H1 (cell line): ENCODE results near the gene ACAT2. TPM values are rescaled to one million over a fixed set of nuclear protein-coding genes. Genes with fewer than 3 reads are reported as not detected.

Experiments used
- CTCF ChIA-PET: fragments of 300-600 bp; sonication (Branson Sonifier 250); formaldehyde crosslinking; loops from one replicate; lab custom pipeline; 2021; ENCODE audit not compliant: partially characterized antibody; lab: Charles Lee
- POLR2A ChIA-PET: fragments of 300-600 bp; sonication (Branson Sonifier 250); formaldehyde crosslinking; loops from one replicate; lab custom pipeline; 2021; ENCODE audit warnings: inconsistent platforms; ENCODE audit not compliant: partially characterized antibody; lab: Charles Lee
- DNase-seq, 2 experiments: peaks; one replicate each; pipeline versions ENCODE4 v3.0.0 to v3.0.0-alpha.2; 2010 to 2022; ENCODE audit warnings: low spot score in 2 of 2, low read depth in 1 of 2, mixed read lengths in 1 of 2
- FAIRE-seq: peaks from 2 replicates; lab custom pipeline; 2011; peaks lifted over from hg19 to GRCh38; lab: Jason Lieb, UNC
- H2AFZ ChIP-seq: 2 replicates; pipeline ENCODE4 v1.8.1; 2012; ENCODE audit warnings: low read length, inconsistent platforms
- H2AK5ac ChIP-seq: 2 replicates; pipeline ENCODE4 v1.6.1; 2013; ENCODE audit warnings: low read depth, low read length
- H2BK120ac ChIP-seq: replicated peaks from 2 replicates; pipeline ENCODE3; 2013; ENCODE audit warnings: low read depth, low read length, inconsistent platforms
- H2BK12ac ChIP-seq: 2 replicates; pipeline ENCODE4 v1.6.1; 2013; ENCODE audit warnings: low read depth, low read length
- H2BK15ac ChIP-seq: 2 replicates; pipeline ENCODE4 v1.6.1; 2013; ENCODE audit warnings: low read length
- H2BK20ac ChIP-seq: 2 replicates; pipeline ENCODE4 v1.6.1; 2013; ENCODE audit warnings: low read length
- H2BK5ac ChIP-seq: 2 replicates; pipeline ENCODE4 v1.6.1; 2013; ENCODE audit warnings: low read depth, low read length
- H3K14ac ChIP-seq: 2 replicates; pipeline ENCODE4 v1.6.1; 2013; ENCODE audit warnings: inconsistent platforms; ENCODE audit not compliant: insufficient read length
- H3K18ac ChIP-seq: 2 replicates; pipeline ENCODE4 v1.6.1; 2013; ENCODE audit warnings: low read length; ENCODE audit errors: extremely low read depth
- H3K23ac ChIP-seq: 2 replicates; pipeline ENCODE4 v1.6.1; 2013; ENCODE audit warnings: inconsistent platforms; ENCODE audit not compliant: insufficient read length
- H3K23me2 ChIP-seq: 2 replicates; pipeline ENCODE4 v1.6.1; 2013; ENCODE audit warnings: low read depth, low read length
- H3K27ac ChIP-seq: 2 replicates; pipeline ENCODE4 v1.6.1; 2011; ENCODE audit warnings: low read depth, low read length, inconsistent platforms
- H3K27me3 ChIP-seq, 4 experiments: replicated peaks in 1 of 4; 1 replicate in 1 of 4; 2 replicates in 3 of 4; pipeline versions ENCODE4 v1.6.1 to v1.8.1; 2011 to 2013; ENCODE audit warnings: low read length in 3 of 4, mild to moderate bottlenecking in 3 of 4, inconsistent platforms in 2 of 4, mixed read lengths in 2 of 4, moderate library complexity in 1 of 4; ENCODE audit not compliant: control insufficient read depth in 3 of 4, insufficient read depth in 3 of 4; ENCODE audit errors: extremely low read depth in 1 of 4
- H3K36me3 ChIP-seq, 4 experiments: 2 replicates each; pipeline versions ENCODE4 v1.6.1 to v1.8.1; 2011 to 2013; ENCODE audit warnings: mild to moderate bottlenecking in 4 of 4, low read length in 3 of 4, moderate library complexity in 2 of 4, control low read depth in 1 of 4, inconsistent platforms in 1 of 4; ENCODE audit not compliant: insufficient read depth in 4 of 4, control insufficient read depth in 2 of 4
- H3K4ac ChIP-seq: replicated peaks from 2 replicates; pipeline ENCODE3; 2013; ENCODE audit warnings: low read length, low read depth, mixed read lengths, inconsistent platforms; ENCODE audit not compliant: insufficient read length
- H3K4me1 ChIP-seq, 4 experiments: replicated peaks in 1 of 4; 1 replicate in 1 of 4; 2 replicates in 3 of 4; pipeline versions ENCODE4 v1.6.1 to v1.8.1; 2011 to 2013; ENCODE audit warnings: low read length in 3 of 4, inconsistent platforms in 2 of 4, mixed read lengths in 1 of 4; ENCODE audit not compliant: insufficient read depth in 4 of 4, control insufficient read depth in 3 of 4
- H3K4me2 ChIP-seq, 2 experiments: 2 replicates each; pipeline versions ENCODE4 v1.6.1 to v1.8.1; 2011 to 2013; ENCODE audit warnings: low read depth in 2 of 2, low read length in 2 of 2, control low read depth in 1 of 2, inconsistent platforms in 1 of 2, mild to moderate bottlenecking in 1 of 2; ENCODE audit not compliant: insufficient read depth in 1 of 2
- H3K4me3 ChIP-seq, 4 experiments: fragments of 200-600, 300-600 bp in 1 of 4; sonication (generic), shearing (Covaris generic), sonication (Bioruptor Twin) in 1 of 4; 2 replicates each; pipeline versions ENCODE4 v1.5.1 to v1.8.1; 2011 to 2016; ENCODE audit warnings: low read length in 4 of 4, low read depth in 3 of 4, control low read depth in 2 of 4, inconsistent platforms in 2 of 4, mild to moderate bottlenecking in 2 of 4, mixed read lengths in 1 of 4, moderate library complexity in 1 of 4; ENCODE audit not compliant: insufficient read depth in 2 of 4; ENCODE audit errors: extremely low read depth in 1 of 4
- H3K56ac ChIP-seq: replicated peaks from 2 replicates; pipeline ENCODE3; 2013; ENCODE audit warnings: low read depth, mild to moderate bottlenecking, mixed read lengths, low read length, inconsistent platforms; ENCODE audit not compliant: insufficient read length
- H3K79me1 ChIP-seq: 2 replicates; pipeline ENCODE4 v1.6.1; 2013; ENCODE audit warnings: low read depth, low read length, control low read depth
- H3K79me2 ChIP-seq, 2 experiments: 2 replicates each; pipeline versions ENCODE4 v1.6.1 to v1.8.1; 2012 to 2013; ENCODE audit warnings: low read length in 2 of 2, mild to moderate bottlenecking in 2 of 2, inconsistent platforms in 1 of 2; ENCODE audit not compliant: insufficient read depth in 2 of 2, control insufficient read depth in 1 of 2
- H3K9ac ChIP-seq, 4 experiments: replicated peaks in 1 of 4; 1 replicate in 1 of 4; 2 replicates in 3 of 4; pipeline versions ENCODE4 v1.6.1 to v1.8.1; 2011 to 2013; ENCODE audit warnings: low read depth in 3 of 4, low read length in 3 of 4, control low read depth in 2 of 4, mild to moderate bottlenecking in 2 of 4, moderate library complexity in 2 of 4, inconsistent platforms in 1 of 4; ENCODE audit errors: extremely low read depth in 1 of 4
- H3K9me3 ChIP-seq, 2 experiments: 2 replicates each; pipeline versions ENCODE4 v1.6.1 to v1.8.1; 2012 to 2013; ENCODE audit warnings: mild to moderate bottlenecking in 2 of 2, moderate library complexity in 2 of 2, control low read depth in 1 of 2, inconsistent platforms in 1 of 2, low read depth in 1 of 2, low read length in 1 of 2, mixed read lengths in 1 of 2; ENCODE audit not compliant: insufficient read depth in 2 of 2
- H4K20me1 ChIP-seq, 2 experiments: replicated peaks in 1 of 2; 2 replicates each; pipeline versions ENCODE3 to v1.8.1; 2011 to 2013; ENCODE audit warnings: inconsistent platforms in 2 of 2, low read length in 2 of 2, mild to moderate bottlenecking in 1 of 2; ENCODE audit not compliant: insufficient read depth in 2 of 2, control insufficient read depth in 1 of 2
- H4K5ac ChIP-seq: 2 replicates; pipeline ENCODE4 v1.6.1; 2013; ENCODE audit warnings: low read length, low read depth, mixed read lengths, inconsistent platforms; ENCODE audit not compliant: insufficient read length
- H4K8ac ChIP-seq: 2 replicates; pipeline ENCODE4 v1.8.0; 2013; ENCODE audit warnings: mild to moderate bottlenecking, moderate library complexity, low read length, inconsistent platforms; ENCODE audit not compliant: insufficient read depth; ENCODE audit errors: extremely low read depth
- H4K91ac ChIP-seq: replicated peaks from 2 replicates; pipeline ENCODE3; 2013; ENCODE audit warnings: low read length, mixed read lengths, inconsistent platforms; ENCODE audit not compliant: insufficient read length
- KDM1A ChIP-seq: fragments of 200-600, 300-600 bp; sonication (generic); IDR thresholded peaks from 2 replicates; pipeline ENCODE4 v1.7.1; 2016; ENCODE audit warnings: mild to moderate bottlenecking, low read length, borderline replicate concordance
- whole genome bisulfite sequencing, 2 experiments: shearing (Covaris generic) in 1 of 2; methylation state at CpG; one replicate each; pipeline versions ENCODE4 v1.1.6 to v1.1.7; 2013 to 2015; ENCODE audit warnings: low lambda C conversion rate in 2 of 2, mixed read lengths in 2 of 2, inconsistent platforms in 1 of 2, low coverage in 1 of 2, missing lambda C conversion rate in 1 of 2; ENCODE audit not compliant: insufficient replicate concordance in 2 of 2, insufficient coverage in 1 of 2, insufficient read length in 1 of 2; ENCODE audit errors: extremely low coverage in 1 of 2, missing lambda C conversion rate in 1 of 2; 5-methylcytosine and 5-hydroxymethylcytosine counted together
- polyA plus RNA-seq, 7 experiments: library from polyadenylated mRNA; depleted of rRNA in 3 of 7; stranded (reverse) in 5 of 7; unstranded in 2 of 7; fragments of >200 nt in 5 of 7; fragments of 200-250 nt in 2 of 7; gene quantifications; 1 replicate in 5 of 7; 2 replicates in 1 of 7; 4 replicates in 1 of 7; pipeline versions ENCODE4 v1.2.1 to v1.2.3, GENCODE V29; 2011 to 2013; ENCODE audit warnings: missing spikeins in 2 of 7, mixed read lengths in 2 of 7
- total RNA-seq: library from RNA; stranded (reverse); fragmentation: NEBNext Ultra II Directional; extraction: Animal tissue kit (Norgen Biotek cat#: 25700); gene quantifications from 2 replicates; pipeline ENCODE4 v1.2.1, GENCODE V29; 2021

The ACAT2 gene
- total and polyA plus RNA-seq, 2 of the 8 experiments (the other 6 are each of a cell fraction or from before 2014, with no cell fraction given) = 61.6 to 166 TPM

GRCh38 chr6:159742165-159742564 is 19.7 kb upstream of the ACAT2 start:
- H3K56ac ChIP-seq = no peak overlapping the region
- no peak overlapping the region for H3K23ac ChIP-seq
- H2AK5ac ChIP-seq = no peak overlapping the region
- no peaks in the 10 kb centered on the region for H3K9me3 ChIP-seq
- ChIA-PET POLR2A (interaction anchor here (1.4 to 2.0 kb wide), 2 partner anchors 10 to 13 kb away, joined by 3 to 6 read pairs; no protein-coding TSS in a partner anchor), CTCF (interaction anchor here (0.8 to 1.6 kb wide), 2 partner anchors 30 to 53 kb away, joined by 3 read pairs; no protein-coding TSS in a partner anchor)
- no peaks in the 10 kb centered on the region for H3K79me1 ChIP-seq
- no peaks in the 10 kb centered on the region; a peak in 1 of 7 replicates for H3K4me1 ChIP-seq
- peaks cover 10 to 13% of the 10 kb centered on the region in 2 experiments for H4K20me1 ChIP-seq
- no peak overlapping the region for H4K8ac ChIP-seq
- no peak overlapping the region for H2AFZ ChIP-seq
- no peak for TF ChIP-seq KDM1A
- no peak overlapping the region for H2BK12ac ChIP-seq
- no peak overlapping the region for H3K18ac ChIP-seq
- no peak overlapping the region for H3K27ac ChIP-seq
- no peak overlapping the region for H2BK20ac ChIP-seq
- H3K4ac ChIP-seq = no peak overlapping the region
- no peak overlapping the region for H4K5ac ChIP-seq
- H3K9ac ChIP-seq = no peak overlapping the region
- no peak overlapping the region for H3K14ac ChIP-seq
- H3K27me3 ChIP-seq = no peaks in the 10 kb centered on the region
- H3K79me2 ChIP-seq = peaks cover 5 to 80% of the 10 kb centered on the region in 2 experiments; a peak in 3 of 4 replicates
- H3K23me2 ChIP-seq = no peaks in the 10 kb centered on the region
- no peak for FAIRE-seq
- DNase-seq = no peak
- no peak overlapping the region for H4K91ac ChIP-seq
- no peak overlapping the region for H2BK5ac ChIP-seq
- 83% methylated on average over 1 of the region's 1 CpG; no CpG with 5 or more reads in 1 of the 2 experiments for whole genome bisulfite sequencing, 2 experiments
- H2BK15ac ChIP-seq = no peak overlapping the region
- H3K4me3 ChIP-seq = no peak overlapping the region
- H3K4me2 ChIP-seq = no peak overlapping the region
- peaks cover 26 to 96% (median 68%) of the 10 kb centered on the region in 4 experiments for H3K36me3 ChIP-seq
- H2BK120ac ChIP-seq = no peak overlapping the region
